Right renal cortex interstitium (tissue), 3 donors: ENCODE measurements around the gene SCYL2. TPM values are rescaled to one million over a fixed set of nuclear protein-coding genes. Genes with fewer than 3 reads are reported as not detected.
"Not testable (repeated sequence)": the region's sequence is repeated elsewhere in the genome, so short reads cannot be mapped to it uniquely, and the experiment has no call there.

Source experiments
- DNase-seq, 3 donors: peaks; one replicate each; pipeline ENCODE4 v3.0.0-alpha.2; 2013; ENCODE audit warnings: low read depth in 3 of 3, low spot score in 2 of 3
- polyA plus RNA-seq, 3 donors: library from polyadenylated mRNA; unstranded; fragments of 120-200 nt; gene quantifications; one replicate each; pipeline ENCODE4 v1.2.1, GENCODE V29; 2013; ENCODE audit not compliant: insufficient read length in 3 of 3

SCYL2 gene, protein sequence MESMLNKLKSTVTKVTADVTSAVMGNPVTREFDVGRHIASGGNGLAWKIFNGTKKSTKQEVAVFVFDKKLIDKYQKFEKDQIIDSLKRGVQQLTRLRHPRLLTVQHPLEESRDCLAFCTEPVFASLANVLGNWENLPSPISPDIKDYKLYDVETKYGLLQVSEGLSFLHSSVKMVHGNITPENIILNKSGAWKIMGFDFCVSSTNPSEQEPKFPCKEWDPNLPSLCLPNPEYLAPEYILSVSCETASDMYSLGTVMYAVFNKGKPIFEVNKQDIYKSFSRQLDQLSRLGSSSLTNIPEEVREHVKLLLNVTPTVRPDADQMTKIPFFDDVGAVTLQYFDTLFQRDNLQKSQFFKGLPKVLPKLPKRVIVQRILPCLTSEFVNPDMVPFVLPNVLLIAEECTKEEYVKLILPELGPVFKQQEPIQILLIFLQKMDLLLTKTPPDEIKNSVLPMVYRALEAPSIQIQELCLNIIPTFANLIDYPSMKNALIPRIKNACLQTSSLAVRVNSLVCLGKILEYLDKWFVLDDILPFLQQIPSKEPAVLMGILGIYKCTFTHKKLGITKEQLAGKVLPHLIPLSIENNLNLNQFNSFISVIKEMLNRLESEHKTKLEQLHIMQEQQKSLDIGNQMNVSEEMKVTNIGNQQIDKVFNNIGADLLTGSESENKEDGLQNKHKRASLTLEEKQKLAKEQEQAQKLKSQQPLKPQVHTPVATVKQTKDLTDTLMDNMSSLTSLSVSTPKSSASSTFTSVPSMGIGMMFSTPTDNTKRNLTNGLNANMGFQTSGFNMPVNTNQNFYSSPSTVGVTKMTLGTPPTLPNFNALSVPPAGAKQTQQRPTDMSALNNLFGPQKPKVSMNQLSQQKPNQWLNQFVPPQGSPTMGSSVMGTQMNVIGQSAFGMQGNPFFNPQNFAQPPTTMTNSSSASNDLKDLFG
- polyA plus RNA-seq, result 10 to 100 TPM; 52.8 to 55.6 (median 54.7) TPM

DNA sequence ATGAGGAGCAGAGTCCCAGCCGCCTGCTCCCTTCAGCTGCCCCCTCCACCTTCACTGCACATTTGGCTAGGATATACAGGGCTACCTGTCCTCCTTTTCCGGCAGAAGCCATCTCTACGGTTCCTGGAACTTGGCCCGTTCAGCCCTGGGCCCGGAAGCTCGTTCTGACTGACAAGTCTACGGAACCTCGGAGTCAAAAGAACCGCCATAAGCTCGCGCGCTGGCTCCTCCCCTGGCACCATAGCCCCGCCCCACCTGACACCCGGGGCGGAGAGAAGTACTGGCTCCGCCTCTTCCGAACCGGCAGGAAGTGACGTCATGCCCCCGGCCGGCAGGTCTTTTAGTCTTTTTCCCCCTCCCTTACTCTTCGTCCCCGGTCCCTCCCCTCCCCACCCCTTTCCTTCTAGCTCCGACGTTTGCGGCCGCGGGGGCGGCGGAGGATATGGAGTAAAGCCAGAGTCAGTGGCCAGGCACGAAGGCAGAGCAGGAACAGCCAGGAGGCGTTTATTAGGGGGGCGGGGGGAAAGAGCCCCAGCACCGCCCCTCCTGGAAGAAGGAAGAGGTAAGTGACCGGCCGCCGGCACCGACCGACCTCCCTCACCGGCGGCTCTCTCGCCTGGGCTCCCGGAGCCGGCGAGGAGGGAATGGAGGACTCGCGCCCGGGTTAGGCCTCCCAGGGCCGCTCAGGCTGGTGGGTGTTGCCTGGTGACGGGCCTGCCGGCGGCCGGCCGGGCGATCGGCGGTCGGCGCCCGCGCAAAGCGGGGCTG lies at the start of gene SCYL2, which contains the start of gene DEPDC4:
Gene SCYL2 (plus strand): TSS at position 343 of the 768 bp plus-strand sequence. CDS start 15,794 bp downstream, outside the sequence.
Gene DEPDC4 (minus strand): TSS at position 245 of the 768 bp plus-strand sequence. CDS start 3 bp downstream, at position 242.
- peak; percentile 92 for DNase-seq

DNA sequence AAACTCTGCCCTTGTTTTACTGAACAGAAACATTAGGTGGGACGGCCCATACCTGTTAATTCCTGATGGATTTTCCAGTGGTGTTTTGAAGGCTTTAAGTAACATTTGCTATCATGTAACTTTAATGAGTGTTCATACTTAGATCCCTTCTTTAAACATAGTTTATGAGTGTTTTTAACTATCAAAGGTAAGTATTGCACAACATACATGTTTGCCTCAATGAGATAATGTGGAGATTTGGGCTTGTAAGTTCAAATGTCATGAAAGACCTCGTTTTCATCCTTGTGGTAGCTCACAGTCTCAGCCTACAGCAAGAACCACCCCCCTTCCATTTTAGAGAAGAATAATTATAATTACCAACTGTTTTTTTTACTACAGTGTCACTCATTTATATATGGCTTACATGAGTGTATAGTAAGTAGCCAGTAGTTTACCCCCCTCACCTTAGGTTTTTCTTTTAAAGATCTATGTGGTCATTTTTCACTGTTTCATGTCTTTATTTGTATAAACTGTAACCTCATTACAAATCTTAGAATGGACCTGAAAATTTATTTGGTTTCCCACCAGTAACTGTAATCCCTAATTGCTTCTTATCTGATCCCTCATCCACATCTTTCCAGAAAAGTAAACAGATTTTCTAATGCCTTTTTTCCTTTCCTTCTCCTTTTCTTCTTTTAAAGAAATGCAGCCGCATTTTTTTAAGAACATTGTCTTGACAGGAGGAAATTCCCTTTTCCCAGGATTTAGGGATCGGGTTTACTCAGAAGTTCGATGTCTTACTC lies 47.5 kb upstream of the SCYL2 start:
- no peak for DNase-seq

DNA sequence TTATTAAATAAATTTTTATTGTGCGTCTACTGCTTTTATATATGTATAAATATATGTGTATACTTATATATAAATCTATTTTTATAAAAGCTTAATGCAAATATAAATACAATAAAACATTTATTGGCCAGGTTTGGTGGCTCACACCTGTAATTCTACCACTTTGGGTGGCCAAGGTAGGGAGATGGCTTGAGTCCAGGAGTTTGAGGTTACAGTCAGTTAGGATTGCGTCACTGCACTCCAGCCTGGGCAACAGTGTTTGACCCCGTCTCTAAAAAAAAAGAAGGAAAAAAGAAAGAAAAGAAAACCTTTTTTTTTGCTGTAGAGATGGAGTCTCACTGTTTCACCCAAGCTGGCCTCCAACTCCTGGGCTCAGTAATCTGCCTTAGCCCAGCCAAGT lies 45.5 kb upstream of the SCYL2 start:
- DNase-seq, result no peak

DNA sequence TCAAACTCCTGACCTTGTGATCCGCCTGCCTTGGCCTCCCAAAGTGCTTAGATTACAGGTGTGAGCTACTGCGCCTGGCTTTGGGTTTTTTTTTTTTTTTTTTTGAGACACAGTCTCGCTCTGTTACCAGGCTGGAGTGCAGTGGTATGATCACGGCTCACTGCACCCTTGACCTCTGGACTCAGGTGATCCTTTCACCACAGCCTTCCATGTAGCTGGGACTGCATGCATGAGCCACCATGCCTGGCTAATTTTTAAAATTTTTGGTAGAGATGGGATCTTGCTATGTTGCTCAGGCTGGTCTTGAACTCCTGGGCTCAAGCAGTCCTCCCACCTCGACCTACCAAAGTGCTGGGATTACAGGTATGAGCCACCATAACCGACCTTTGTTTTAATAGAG lies 44.8 kb upstream of the SCYL2 start:
- DNase-seq, result not testable (repeated sequence)

DNA sequence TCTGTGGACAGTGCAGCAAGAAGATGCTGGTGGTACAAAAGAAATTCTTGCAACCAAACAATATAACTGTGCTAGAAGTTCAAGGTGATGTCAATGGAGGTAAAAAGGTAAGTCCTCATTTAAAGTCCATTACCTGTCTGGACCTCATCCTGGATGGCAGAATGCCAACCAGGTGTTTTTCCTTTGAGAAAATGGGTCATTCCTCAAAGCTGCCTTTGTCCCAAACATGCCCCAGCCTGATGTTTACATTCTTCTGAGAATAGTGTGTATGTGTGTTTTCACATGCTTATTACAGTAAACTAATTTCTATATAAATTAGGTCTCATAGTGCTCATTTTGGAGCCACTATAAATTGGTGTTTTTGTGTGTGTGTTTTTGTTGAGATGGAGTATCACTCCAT lies 41.5 kb upstream of the SCYL2 start:
- DNase-seq, result no peak

DNA sequence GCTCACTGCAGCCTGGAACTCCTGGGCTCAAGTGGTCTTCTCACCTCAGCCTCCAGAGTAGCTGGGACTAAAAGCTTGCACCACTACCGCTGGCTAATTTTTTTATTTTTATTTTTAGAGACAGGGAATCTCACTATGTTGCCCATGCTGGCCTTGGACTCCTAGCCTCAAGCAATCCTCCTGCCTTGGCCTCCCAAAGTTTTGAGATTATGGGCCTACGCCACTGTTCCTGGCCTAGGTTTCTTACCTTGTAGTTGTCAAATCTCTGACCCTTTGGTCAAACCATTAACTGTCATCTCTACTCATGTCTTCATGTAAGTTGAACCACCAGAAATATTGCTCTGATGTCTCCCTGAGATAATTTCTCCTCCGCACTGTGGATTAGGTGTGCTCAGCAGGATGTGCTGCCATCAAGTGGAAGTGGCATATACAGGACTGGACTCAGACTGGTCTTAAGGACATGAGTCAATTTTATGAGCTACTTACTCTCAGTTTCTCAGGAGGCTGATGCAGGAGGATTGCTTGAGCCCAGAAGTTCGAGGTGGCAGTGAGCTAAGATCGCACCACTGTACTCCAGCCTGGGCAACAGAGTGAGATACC lies 37.8 kb upstream of the SCYL2 start:
- no peak for DNase-seq

DNA sequence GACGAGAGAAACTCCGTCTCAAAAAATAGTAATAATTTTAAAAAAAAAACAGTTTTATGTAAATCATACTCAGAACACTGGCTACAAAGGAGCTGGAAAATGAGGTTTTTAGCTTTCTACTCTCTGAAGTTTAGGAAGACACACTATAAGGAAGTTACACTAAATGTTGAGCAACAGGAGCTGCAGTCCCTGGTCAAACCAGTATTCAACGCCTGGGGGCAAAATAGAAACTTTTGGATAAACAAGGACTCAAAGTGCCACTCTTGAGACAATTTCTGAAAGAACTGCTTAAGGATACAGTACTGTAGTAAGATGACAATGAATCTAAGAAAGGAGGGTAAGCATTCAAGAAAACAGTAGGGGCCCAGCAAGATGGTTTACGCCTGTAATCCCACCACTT lies 37.1 kb upstream of the SCYL2 start:
- DNase-seq, result no peak

DNA sequence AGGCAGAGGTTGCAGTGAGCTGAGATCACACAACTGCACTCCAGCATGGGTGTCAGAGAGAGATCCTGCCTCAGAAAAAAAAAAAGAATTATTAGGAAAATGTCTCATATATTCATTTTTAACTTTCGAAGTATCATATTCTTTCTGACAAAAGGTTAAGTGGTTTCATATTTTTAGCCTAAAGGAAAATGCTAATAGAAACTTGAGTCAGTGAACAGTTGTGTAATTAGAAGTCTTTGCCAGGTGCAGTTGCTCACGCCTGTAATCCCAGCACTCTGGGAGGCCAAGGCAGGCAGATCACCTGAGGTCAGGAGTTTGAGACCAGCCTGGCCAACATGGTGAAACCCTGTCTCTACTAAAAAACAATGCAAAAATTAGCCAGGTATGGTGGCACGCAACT lies 35.1 kb upstream of the SCYL2 start:
- DNase-seq, result not testable (repeated sequence)

DNA sequence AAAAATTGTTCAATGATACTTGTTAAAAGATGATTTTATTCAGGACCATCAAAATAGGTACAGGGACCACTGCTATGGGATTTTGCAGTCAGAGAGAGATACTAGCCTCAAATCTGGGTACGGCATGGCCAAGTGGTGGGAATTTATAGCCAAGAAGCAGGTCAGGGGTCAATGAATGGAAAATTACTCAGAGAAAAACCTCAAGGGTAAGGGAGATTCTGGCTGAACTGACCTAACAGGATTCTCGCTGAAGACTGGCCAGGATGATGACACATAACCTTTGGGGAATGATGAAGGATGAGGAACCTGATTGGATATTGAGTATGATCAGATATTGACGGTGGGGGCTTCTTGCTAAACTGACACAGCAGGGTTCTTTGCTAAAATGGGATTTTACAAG lies 32.8 kb upstream of the SCYL2 start:
- no peak for DNase-seq

DNA sequence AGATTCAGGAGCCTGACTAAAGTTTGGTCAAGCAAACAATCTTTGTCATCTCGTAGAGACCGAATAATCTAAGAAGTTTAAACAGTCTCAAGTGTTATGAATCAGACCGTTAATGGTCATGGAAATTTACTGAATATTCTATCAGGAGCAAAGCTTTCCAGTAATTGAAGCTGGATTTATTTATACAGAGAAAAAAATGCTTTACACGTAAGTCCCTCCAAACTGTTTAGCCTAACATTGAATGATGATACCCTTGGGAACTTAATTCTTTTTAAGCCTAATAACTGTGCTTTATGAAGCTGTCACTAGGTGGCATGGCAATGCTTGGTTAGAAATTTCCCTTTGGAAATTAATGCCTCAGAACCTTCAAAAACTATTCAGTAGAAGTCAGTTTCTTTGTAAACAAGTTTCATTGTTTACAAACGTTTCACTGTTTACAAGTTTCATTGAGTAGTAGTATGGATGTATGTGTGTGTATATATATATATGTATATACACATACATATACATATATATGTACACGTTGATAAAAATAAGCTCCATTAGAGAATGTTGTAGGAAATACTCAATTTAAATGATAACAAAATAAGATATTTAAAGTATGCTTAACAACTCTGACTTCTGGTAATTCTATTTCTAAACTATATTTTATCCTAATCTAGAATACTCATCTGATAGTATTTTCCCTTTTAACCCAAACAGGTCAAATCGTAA lies 32.2 kb upstream of the SCYL2 start:
- peak; percentile 31 to 33 (median 33) for DNase-seq

DNA sequence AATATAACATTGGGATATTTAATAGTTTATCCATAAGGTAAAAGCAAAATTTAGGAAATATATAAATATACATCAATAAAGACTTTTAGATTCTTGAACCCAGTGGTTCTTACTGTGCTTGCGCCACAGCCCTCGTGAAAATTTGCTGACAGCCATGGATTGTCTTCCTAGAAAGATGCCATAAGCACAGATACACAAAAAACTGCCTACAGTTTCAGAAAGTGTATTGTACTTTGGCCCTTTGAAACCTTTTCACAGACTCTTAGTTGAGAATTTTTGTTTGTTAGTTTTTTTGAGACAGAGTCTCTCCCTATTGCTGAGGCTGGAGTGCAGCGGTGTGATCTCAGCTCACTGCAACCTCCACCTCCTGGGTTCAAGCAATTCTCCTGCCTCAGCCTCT lies 28.2 kb upstream of the SCYL2 start:
- no peak for DNase-seq

DNA sequence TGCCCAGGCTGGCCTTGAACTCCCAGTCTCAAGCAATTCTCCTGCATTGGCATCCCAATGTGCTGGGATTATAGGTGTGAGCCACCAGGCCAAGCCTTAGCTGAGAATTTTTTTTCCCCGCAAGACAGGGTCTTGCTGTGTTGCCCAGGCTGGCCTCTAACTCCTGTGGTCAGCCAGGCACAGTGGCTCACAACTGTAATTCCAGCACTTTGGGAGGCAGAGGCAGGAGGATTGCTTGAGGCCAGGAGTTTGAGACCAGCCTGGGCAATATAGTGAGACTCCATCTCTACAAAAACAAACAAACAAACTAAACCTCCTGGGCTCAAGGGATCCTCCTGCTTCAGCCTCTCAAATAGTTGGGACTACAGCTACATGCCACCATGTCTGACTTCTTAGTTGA lies 27.4 kb upstream of the SCYL2 start:
- DNase-seq, result no peak

DNA sequence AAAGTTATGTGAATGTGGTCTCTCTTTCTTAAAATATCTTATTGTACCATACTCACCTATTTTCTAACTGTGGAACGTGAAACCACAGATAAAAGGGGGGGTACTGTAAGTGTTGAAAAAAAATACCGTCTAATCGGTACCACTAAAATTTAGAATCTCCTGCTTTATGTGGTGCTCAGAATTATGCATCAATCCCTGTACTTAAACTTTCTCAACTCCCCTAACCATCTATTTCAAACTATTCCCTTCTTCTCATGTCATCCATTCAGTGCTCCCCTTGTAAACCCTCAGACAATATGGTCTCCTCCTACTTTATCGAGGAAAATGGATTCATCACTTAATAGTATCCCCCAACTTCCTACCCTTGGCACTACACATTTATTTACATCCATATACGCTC lies 23.8 kb upstream of the SCYL2 start:
- DNase-seq, result no peak

DNA sequence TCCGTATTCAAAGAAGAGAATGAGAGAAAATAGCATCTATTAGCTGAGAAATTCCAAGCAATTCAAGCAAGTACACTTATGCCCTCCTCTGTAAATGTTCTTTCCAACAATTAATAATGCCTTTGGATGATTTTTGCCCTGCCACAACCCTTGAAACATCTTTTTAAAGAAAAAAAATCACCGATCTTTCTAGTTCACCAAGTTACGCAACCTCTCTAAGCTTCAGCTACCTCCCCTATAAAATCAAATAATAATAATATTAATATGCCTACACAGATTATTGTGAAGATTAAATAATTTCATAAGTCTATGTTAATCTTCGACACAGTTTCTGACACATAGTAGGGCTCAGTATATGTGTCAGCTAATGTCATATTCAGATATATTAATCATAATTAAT lies 19.2 kb upstream of the SCYL2 start:
- no peak for DNase-seq

DNA sequence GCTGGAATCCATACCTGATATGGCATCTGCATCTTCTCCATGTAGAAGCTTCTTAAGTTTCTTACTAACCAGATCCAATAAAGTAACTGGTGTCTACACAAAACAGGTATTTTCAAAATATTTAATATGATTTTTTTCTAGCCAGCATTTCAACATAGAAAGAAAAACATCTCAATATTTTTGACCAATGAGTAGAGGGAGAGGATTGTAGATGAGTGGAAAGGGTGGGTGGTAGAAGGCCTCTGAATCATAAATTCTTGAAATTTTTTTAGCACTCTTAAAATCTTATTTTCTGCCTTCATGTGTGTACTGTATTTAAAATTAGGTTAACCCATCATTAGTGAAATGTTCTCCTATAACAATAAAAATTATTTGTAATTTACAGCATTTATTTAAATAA lies 18.1 kb upstream of the SCYL2 start:
- no peak for DNase-seq

DNA sequence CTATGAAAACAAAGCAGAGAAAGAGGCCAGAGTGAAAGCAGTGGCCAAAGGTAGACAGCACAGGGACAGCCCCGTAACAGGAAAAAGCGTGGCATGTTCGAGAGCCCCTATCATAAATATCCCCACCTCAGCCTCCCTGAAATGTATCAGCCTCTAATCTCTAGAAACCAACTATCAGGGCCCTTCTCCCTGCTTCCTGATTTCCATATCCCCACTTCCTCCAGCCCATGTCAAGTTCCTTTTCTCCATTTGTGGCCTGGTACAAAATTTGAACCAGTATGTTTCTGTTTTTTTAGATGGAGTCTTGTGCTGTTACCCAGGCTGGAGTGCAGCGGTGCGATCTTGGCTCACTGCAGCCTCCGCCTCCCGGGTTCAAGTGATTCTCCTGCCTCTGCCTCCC lies 17.0 kb upstream of the SCYL2 start:
- DNase-seq, result no peak

DNA sequence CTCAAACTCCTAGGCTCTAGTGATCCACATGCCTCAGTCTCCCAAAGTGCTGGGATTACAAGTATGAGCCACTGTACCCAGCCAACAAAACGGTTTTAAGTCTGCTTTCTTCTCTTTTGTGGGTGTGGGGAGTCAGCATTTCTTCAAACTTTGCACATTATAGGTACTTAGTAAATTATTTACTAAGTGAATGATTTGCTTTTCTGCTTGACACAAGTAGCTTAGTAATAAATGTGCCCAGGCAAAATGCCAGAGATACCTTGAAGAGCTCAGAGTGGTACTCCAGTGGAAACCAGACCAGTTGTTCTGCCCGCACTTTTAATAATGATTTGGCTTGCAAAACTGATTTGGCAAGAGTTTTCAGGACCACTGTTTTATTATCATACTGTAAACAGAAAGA lies 15.1 kb upstream of the SCYL2 start:
- peak; percentile 25 to 44 (median 38) for DNase-seq

DNA sequence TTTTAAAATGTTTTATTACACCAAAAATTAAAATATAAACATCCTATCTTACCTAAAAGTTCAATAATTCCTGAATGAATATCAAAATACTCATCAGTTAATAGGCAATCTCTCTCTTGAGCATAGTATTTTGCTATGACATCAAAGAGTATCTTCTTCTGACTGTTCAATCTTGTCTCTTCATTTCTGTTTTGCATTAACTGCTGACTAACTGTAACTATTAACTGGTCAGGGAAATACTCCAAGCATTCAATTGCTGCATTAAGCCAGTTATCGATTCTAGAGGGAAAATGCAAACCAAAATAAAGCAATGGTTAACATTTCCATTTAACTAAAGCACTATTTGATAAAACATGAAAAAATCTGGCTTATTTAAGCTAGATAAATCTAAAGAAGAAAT lies 13.5 kb upstream of the SCYL2 start:
- no peak for DNase-seq

DNA sequence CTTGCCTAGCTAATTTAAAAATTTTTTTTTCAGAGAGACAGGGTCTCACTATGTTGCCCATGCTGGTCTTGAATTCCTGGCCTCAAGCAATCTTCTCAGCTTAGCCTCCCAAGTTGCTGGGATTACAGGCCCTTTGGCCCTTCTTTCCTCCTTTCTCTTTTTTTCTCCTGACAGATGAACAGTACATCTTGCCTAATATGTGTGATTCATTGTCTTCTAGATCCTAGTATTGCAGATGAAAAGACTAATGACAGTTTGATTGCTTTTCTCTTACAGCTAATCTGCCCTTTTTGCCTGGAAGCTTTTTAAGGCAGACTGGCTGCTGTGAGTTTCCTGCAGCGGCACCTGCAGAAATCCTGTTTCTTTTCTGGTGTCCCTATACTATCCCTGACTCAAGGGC lies 12.1 kb upstream of the SCYL2 start:
- no peak for DNase-seq
